ENCODE measurements around the gene SPATA2L. TPM values are rescaled to one million over a fixed set of nuclear protein-coding genes. Genes with fewer than 3 reads are reported as not detected.

Gene SPATA2L
- total RNA-seq, 4 donors from 2014 or later: 14.1 to 32.3 (median 21.5) TPM

DNA sequence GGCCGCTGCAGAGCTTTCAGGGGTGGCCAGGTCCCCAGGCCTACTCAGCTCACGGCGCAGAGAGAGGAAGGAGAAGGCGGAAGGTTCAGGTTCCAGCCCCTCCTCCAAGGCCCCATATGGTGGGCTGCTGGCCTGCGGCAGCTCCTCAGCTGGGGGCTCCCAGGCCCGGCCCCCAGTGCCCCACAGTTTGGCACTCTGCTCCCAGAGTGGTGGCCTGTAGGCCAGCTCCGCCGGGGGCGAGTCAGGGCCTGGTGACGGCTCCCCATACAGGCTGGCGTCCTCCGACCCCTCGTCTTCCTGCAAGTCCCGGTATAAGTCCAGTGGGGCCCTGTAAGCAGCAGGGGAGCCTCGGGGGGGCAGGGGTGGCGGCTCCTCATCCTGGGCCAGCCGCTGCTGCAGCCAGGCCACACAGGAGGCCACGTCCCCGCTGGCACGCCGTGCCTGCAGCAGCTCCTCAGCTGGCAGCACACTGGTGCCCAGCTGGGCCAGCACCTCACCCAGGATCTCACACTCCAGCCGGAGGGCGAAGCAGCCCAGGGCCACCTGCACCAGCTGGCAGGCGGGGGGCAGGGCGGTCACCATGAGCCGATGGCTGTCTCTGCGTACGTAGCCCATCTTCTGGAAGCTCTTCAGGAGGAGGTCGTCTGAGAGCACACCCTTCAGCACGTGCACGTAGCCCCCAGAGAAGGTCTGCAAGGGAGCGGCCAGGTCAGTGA lies 3.7 kb downstream of the SPATA2L start:
- no peaks in the 10 kb centered on the region for H3K27me3 ChIP-seq
- peaks cover 48% of the 10 kb centered on the region for H3K36me3 ChIP-seq
- peaks cover 31% of the 10 kb centered on the region for H3K4me1 ChIP-seq
- DNase-seq (ENCODE audit: low spot score in 2 of 2): no peak
- H3K27ac ChIP-seq: no peak overlapping the region
- no peaks in the 10 kb centered on the region for H3K9me3 ChIP-seq
- TF ChIP-seq EP300 (IDR thresholded peaks at IDR 0.05) (no peak), POLR2A (IDR thresholded peaks at IDR 0.05) (no peak)
- TF ChIP-seq, protein P1, sequence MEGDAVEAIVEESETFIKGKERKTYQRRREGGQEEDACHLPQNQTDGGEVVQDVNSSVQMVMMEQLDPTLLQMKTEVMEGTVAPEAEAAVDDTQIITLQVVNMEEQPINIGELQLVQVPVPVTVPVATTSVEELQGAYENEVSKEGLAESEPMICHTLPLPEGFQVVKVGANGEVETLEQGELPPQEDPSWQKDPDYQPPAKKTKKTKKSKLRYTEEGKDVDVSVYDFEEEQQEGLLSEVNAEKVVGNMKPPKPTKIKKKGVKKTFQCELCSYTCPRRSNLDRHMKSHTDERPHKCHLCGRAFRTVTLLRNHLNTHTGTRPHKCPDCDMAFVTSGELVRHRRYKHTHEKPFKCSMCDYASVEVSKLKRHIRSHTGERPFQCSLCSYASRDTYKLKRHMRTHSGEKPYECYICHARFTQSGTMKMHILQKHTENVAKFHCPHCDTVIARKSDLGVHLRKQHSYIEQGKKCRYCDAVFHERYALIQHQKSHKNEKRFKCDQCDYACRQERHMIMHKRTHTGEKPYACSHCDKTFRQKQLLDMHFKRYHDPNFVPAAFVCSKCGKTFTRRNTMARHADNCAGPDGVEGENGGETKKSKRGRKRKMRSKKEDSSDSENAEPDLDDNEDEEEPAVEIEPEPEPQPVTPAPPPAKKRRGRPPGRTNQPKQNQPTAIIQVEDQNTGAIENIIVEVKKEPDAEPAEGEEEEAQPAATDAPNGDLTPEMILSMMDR (IDR thresholded peaks at IDR 0.05): no peak
- H3K4me3 ChIP-seq: no peak overlapping the region
- 77% methylated on average over 18 of the region's 32 CpGs for WGBS

DNA sequence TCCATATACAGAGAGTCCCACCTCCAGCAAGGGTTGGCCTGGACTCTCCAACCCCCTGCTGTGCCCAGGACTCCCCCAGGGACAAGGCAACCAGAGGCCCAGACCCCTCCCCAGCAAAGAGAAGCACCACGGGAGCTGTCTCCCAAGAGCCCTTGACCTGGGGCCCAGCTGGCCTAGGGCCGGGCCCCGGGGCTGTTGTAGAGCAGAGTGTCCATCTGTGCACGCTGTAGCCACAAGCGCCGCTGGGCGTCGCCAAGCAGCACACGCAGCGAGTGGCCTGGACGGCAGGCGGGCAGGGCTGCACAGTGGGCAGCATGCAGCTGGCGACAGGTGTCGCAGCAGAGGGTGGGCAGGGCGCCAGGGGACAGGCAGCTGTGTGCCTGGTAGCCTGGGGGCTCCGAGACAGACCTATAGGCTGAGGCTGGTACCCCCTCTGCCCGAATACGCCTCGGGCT lies 4.3 kb downstream of the SPATA2L start:
- Histone ChIP-seq H3K36me3 (peaks cover 54% of the 10 kb centered on the region), H3K4me1 (peaks cover 28% of the 10 kb centered on the region), H3K9me3 (no peaks in the 10 kb centered on the region), H3K27ac (no peak overlapping the region), H3K4me3 (no peak overlapping the region), H3K27me3 (no peaks in the 10 kb centered on the region)
- no peak for DNase-seq (ENCODE audit: low spot score in 2 of 2)
- no peak for TF ChIP-seq POLR2A (IDR thresholded peaks at IDR 0.05)
- TF ChIP-seq POLR2AphosphoS5 (IDR thresholded peaks at IDR 0.05): no peak
- TF ChIP-seq, protein P1 (IDR thresholded peaks at IDR 0.05): no peak
- TF ChIP-seq EP300 (IDR thresholded peaks at IDR 0.05): no peak
- WGBS: 90% methylated on average over 15 of the region's 19 CpGs

DNA sequence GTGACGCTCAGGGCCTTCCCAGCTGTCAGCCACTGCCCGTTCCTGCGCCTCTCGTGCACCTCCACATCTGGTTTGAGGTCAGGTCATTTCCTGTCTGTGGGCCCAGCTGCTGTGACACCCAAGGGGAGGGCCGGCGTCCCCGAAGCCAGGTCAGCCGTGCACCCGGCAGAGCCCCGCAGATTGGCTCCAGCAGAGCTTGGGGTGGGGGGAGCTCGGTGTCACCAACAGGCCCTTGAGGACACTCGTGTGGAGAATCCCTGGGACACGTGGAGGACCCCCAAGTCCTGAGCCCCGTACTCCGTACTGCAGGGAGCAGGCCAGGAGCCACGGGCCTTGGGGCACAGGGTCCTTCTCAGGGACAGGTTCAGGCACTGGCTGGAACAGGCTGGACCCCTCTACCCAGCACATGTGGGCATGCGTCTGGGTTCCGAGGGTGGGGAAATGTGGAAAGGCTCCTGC lies 4.8 kb downstream of the SPATA2L start:
- peaks cover 23% of the 10 kb centered on the region for H3K4me1 ChIP-seq
- DNase-seq (ENCODE audit: low spot score in 2 of 2): no peak
- no peaks in the 10 kb centered on the region for H3K27me3 ChIP-seq
- peaks cover 58% of the 10 kb centered on the region for H3K36me3 ChIP-seq
- no peak overlapping the region for H3K27ac ChIP-seq
- no peak overlapping the region for H3K4me3 ChIP-seq
- TF ChIP-seq POLR2AphosphoS5 (IDR thresholded peaks at IDR 0.05) (no peak), EP300 (IDR thresholded peaks at IDR 0.05) (no peak), POLR2A (IDR thresholded peaks at IDR 0.05) (no peak)
- TF ChIP-seq, protein P1 (IDR thresholded peaks at IDR 0.05): no peak
- WGBS: 76% methylated on average over 4 of the region's 18 CpGs
- H3K9me3 ChIP-seq: no peaks in the 10 kb centered on the region

DNA sequence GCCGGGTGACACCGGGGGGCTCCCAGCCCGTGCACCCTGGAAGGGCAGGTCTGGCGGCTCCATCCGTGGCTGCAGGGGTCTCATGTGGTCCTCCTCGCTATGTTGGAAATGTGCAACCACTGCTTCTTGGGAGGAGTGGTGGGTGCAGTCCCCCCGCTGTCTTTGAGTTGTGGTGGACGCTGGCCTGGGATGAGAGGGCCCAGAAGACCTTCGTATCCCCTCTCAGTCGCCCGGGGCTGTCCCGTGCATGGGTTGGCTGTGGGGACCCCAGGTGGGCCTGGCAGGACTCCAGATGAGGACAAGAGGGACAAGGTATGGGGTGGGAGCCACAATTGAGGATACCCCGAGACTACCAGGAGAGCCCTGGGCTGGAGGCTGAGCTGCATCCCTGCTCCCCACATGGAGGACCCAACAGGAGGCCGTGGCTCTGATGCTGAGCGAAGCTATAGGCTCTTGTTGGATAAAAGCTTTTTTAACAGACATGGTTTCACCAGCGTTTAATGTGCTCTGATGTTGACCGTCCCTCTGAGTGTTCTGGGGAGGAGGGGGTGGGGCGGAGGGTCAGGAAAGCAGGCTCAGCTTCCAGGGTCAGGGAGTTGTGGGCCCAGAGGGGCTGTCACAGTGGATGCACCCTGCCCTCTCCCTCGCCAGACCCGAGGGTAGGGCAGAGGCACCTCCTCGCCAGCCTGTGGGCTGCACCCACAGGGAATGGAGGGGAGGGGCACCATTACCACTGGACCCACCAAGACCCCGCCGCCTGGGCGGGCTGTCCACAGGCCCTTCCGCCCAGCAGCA lies 5.4 kb downstream of the SPATA2L start:
- H3K9me3 ChIP-seq: no peaks in the 10 kb centered on the region
- no peak overlapping the region for H3K4me3 ChIP-seq
- 78% methylated on average over 16 of the region's 25 CpGs for WGBS
- H3K27me3 ChIP-seq: no peaks in the 10 kb centered on the region
- TF ChIP-seq POLR2AphosphoS5 (IDR thresholded peaks at IDR 0.05) (no peak), EP300 (IDR thresholded peaks at IDR 0.05) (no peak), POLR2A (IDR thresholded peaks at IDR 0.05) (no peak)
- TF ChIP-seq, protein P1 (IDR thresholded peaks at IDR 0.05): no peak
- peaks cover 65% of the 10 kb centered on the region for H3K36me3 ChIP-seq
- peaks cover 17% of the 10 kb centered on the region for H3K4me1 ChIP-seq
- peak in 1 of 2 donors; percentile 70 for DNase-seq (ENCODE audit: low spot score in 2 of 2)
- no peak overlapping the region for H3K27ac ChIP-seq
